Measurements from ENCODE around the gene SLC10A1. TPM values are rescaled to one million over a fixed set of nuclear protein-coding genes. Genes with fewer than 3 reads are reported as not detected.
A peak's percentile ranks its signal among the peaks of the same experiment; 100 is the strongest.

SLC10A1 gene
- total and polyA plus RNA-seq, 2 of the 4 experiments (the other 2 are of a cell fraction) = 0.03 TPM; not detected in 1

GRCh38 chr14:69727860-69728259, 69.2 kb downstream of the SLC10A1 start:
- dilution Hi-C loops (cut with HindIII; ENCODE audit: low sequenced_read_pairs, unreplicated experiment) (no loop called here), in situ Hi-C loops (cut with MboI; ENCODE audit: low sequenced_read_pairs) (loop anchor here (5.0 to 25.0 kb wide), 2 partner anchors 146 to 466 kb away; partner anchors contain the start of gene GALNT16), intact Hi-C loops (cut with micrococcal nuclease) (loop anchor here (1.0 kb wide), 3 partner anchors 125 to 193 kb away; no protein-coding TSS in a partner anchor)
- no peak overlapping the region for H3K4me2 ChIP-seq (ENCODE audit: low read depth, low read length)
- H3K4me1 ChIP-seq (ENCODE audit: control insufficient read depth, insufficient read depth, low read length) = peaks cover 2% of the 10 kb centered on the region
- CTCF ChIA-PET = interaction anchor here (1.4 to 1.8 kb wide), 4 partner anchors 9 to 148 kb away, joined by 3 to 12 read pairs (median 8); no protein-coding TSS in a partner anchor
- peak overlapping the region; percentile 73 for H2AFZ ChIP-seq (replicated peaks; ENCODE audit: low read length, poor library complexity)
- H4K91ac ChIP-seq (ENCODE audit: insufficient read depth, low read depth, low read length) = no peak overlapping the region
- TF ChIP-seq RFX5 (IDR thresholded peaks at IDR 0.05; ENCODE audit: low read depth, low read length) = peak; percentile 66
- TF ChIP-seq POLR2A (IDR thresholded peaks at IDR 0.05; ENCODE audit: low read depth, low read length) = no peak
- no peak for TF ChIP-seq NFE2L2 (IDR thresholded peaks at IDR 0.05; ENCODE audit: low read depth, low read length)
- no peak overlapping the region for H3K56ac ChIP-seq (ENCODE audit: extremely low read depth, insufficient read depth, low read length)
- ATAC-seq (ENCODE audit: low read depth) (no peak), DNase-seq (no peak)
- H3K14ac ChIP-seq (replicated peaks; ENCODE audit: low read depth, low read length) = no peak overlapping the region
- H4K8ac ChIP-seq (ENCODE audit: low read depth in 2 of 2, low read length in 2 of 2) = no peak overlapping the region
- no peak overlapping the region for H3K4ac ChIP-seq (ENCODE audit: low read depth, low read length)
- POLR2A ChIA-PET (ENCODE audit: unreplicated experiment) = no interaction called here
- peak overlapping the region; percentile 23 for H2AK9ac ChIP-seq (replicated peaks; ENCODE audit: low read depth, low read length, poor library complexity)
- no peak overlapping the region for H2BK20ac ChIP-seq (ENCODE audit: low read depth, low read length)
- 86% methylated on average over 2 of the region's 4 CpGs; no CpG with 5 or more reads in 1 of the 2 experiments for WGBS, 2 experiments (ENCODE audit: extremely low coverage in 2 of 2, insufficient read length in 1 of 2)
- H3K27ac ChIP-seq (ENCODE audit: insufficient read depth, low read length) = no peak overlapping the region
- no peak overlapping the region for H3K9ac ChIP-seq (ENCODE audit: low read depth, low read length)
- H3K79me1 ChIP-seq (ENCODE audit: low read depth in 1 of 2, low read length in 2 of 2) = no peaks in the 10 kb centered on the region
- H3K18ac ChIP-seq (ENCODE audit: low read depth, low read length) = no peak overlapping the region
- no peak overlapping the region for H2BK5ac ChIP-seq (ENCODE audit: low read depth, low read length, poor library complexity, severe bottlenecking)
- H4K5ac ChIP-seq (ENCODE audit: low read depth, low read length) = 0 out of 2 replicates have a peak overlapping the region, but pooled peaks have one; percentile 34
- H3K9me3 ChIP-seq (ENCODE audit: control insufficient read depth, insufficient read depth, low read length) = no peaks in the 10 kb centered on the region
- H4K20me1 ChIP-seq (ENCODE audit: insufficient read depth, low read length) = no peaks in the 10 kb centered on the region
- H3K23ac ChIP-seq (ENCODE audit: low read depth, low read length) = no peak overlapping the region
- H2BK120ac ChIP-seq (ENCODE audit: low read depth, low read length) = no peak overlapping the region
- no peak overlapping the region for H3K4me3 ChIP-seq (ENCODE audit: insufficient read depth, low read depth, low read length)
- H3K36me3 ChIP-seq (ENCODE audit: control insufficient read depth, insufficient read depth, low read length) = no peaks in the 10 kb centered on the region
- no peak overlapping the region for H2BK15ac ChIP-seq (ENCODE audit: low read depth, low read length)
- peaks cover under 1% of the 10 kb centered on the region; the same call in 1 of the 2 replicates for H3K27me3 ChIP-seq (ENCODE audit: control insufficient read depth, insufficient read depth, low read length)
- no peaks in the 10 kb centered on the region for H3K9me1 ChIP-seq (ENCODE audit: insufficient read depth, low read length)
- no peak overlapping the region for H2AK5ac ChIP-seq (ENCODE audit: low read depth, low read length)
- no TSS peak for BruUV-seq (replicated peaks)
